ENCODE results near the gene PRSS50.
A peak's percentile ranks its signal among the peaks of the same experiment; 100 is the strongest.

PRSS50 gene

DNA sequence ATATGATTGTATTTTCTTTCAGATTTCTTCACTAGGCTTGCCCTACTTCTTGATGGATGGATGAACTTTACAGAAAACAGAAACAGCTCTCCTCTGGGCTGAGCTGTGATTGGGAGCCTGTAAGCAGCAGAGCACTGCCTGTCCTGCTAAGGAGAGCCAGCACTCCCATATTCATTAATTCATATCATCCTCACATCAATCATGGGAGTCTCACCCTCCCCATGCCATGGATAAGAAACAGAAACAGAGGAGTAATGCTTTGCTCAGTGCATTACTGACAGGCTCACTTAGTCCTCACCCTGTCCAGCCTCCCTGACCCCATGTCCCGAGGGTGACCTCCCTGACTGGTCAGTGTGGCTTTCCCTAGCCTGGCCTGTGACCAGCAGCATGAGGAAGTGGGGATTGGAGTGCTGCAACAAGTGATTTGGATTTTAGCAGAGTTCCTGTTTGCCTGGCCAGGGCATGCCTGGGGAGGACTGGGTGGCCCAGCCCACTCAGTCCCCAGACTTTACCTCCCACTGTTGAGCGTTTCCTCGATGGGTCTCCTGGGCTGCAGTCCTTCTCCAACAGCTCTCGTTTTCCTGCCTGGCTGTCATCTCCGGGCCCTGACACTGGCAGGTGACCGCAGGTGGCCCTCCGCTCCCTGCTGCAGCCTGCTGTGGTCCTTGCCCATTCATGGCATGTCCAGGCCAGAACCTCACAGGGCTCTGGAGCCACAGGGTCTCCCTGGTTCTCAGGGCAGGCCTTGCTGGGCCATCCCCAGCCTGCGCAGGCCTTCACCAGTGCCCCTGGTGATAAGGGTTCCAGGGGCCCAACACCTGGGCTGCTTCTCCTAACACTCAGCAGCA, 17.8 kb downstream of the PRSS50 start:
- in situ Hi-C loops (cut with MboI; ENCODE audit: low pct_unique_long_range_greater_than_20kb, low sequenced_read_pairs), result loop anchor here (25.0 kb wide), 1 partner anchor 662 kb away; no protein-coding TSS in a partner anchor
- no peak for DNase-seq

GRCh38 chr3:46695962-46696894, 21.4 kb downstream of the PRSS50 start:
- in situ Hi-C loops (cut with MboI; ENCODE audit: low pct_unique_long_range_greater_than_20kb, low sequenced_read_pairs), result no loop called here
- DNase-seq, result no peak

GRCh38 chr3:46695177-46695961, 22.3 kb downstream of the PRSS50 start:
- peak; percentile 88 for DNase-seq

DNA sequence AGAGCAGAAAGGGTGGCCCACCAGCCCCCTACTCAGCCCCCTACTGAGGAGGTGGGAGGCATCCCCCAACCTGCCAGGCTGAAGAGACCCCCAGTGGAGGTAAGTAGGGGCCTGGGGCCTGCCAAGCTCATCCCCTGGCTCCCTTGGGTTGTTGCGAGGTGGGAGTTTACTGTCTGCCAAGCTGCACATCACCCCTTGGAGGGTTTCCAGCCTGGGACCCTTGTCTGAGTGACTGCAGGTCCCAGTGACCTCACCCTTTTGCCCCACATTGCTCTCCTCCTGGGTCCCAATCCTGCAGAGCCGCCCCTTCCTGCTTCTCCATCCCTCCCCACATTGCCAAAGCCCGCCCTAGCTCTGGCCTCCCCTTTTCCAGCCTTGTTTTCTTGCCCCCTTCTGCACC, 23.1 kb downstream of the PRSS50 start:
- DNase-seq, result no peak
- in situ Hi-C loops (cut with MboI; ENCODE audit: low pct_unique_long_range_greater_than_20kb, low sequenced_read_pairs), result no loop called here

More at GRCh38 chr3:46695177-46695961, 22.3 kb downstream of the PRSS50 start:
- in situ Hi-C loops (cut with MboI; ENCODE audit: low pct_unique_long_range_greater_than_20kb, low sequenced_read_pairs), result no loop called here

DNA sequence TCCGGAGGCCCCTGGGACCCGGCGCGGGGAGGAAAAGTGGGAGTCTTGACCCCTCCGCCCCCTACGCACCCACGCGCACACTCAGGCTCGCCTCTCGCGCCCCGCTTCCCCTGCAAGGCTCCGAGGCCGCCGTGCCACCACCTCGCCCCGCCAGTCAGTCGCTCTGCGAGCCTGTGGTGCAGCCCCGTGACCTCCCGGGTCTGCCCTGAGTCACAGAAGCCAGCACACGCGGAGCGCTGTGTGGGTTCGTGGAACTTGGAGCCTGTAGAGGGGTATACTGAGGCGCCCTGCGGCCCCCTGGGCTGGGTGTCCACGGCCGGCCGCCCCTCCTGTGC, 23.8 kb downstream of the PRSS50 start:
- peak; percentile 37 for DNase-seq
- in situ Hi-C loops (cut with MboI; ENCODE audit: low pct_unique_long_range_greater_than_20kb, low sequenced_read_pairs), result no loop called here

DNA sequence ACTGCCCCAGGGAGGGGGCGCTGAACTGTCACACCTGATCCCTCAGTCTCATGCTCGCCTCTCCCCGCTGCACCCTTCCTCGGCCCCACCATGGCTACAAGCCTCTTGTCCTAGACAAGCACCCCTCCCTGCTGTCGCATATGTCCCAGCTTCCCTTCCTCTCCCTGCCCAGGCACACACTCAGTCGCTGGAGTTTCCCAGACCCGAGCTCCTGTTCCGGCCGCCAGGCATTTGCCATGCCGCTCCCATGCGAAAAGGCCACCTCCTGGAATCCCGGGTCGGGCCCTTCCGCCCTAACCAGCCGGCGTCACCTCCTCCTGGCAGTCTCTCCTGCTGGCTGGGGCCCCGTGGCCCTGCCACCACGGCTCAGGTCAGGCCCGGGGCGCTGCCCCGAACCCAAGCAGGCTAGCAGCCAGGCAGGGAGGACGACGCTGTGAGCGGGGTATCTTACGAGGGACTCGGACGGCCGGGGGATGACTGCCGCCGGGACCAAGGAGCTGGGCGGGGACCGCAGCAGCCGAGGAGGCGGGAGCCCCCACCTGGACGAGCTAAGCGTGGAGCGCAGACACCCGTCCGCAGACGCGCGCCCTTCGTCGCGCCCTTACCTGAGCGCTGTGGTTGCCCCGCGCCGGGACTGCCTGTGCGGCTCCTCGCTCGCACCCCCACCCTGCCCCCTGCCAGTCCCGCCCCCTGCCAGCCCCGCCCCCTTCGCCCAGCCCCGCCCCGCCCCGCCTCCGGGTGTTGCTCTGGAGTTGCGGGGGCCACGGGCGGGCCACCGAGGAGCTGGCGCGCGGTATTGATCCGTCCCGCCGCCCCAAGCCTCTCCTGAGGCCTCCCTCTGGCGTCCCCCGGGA, 24.4 kb downstream of the PRSS50 start, which contains the start of gene ALS2CL:
ALS2CL (minus strand) TSS at position 642 of the 854 bp plus-strand sequence. CDS start 4,239 bp downstream, outside the sequence.
- peak; percentile 58 for DNase-seq
- in situ Hi-C loops (cut with MboI; ENCODE audit: low pct_unique_long_range_greater_than_20kb, low sequenced_read_pairs), result no loop called here

GRCh38 chr3:46692566-46692990, 25.1 kb downstream of the PRSS50 start:
- in situ Hi-C loops (cut with MboI; ENCODE audit: low pct_unique_long_range_greater_than_20kb, low sequenced_read_pairs), result no loop called here
- no peak for DNase-seq

DNA sequence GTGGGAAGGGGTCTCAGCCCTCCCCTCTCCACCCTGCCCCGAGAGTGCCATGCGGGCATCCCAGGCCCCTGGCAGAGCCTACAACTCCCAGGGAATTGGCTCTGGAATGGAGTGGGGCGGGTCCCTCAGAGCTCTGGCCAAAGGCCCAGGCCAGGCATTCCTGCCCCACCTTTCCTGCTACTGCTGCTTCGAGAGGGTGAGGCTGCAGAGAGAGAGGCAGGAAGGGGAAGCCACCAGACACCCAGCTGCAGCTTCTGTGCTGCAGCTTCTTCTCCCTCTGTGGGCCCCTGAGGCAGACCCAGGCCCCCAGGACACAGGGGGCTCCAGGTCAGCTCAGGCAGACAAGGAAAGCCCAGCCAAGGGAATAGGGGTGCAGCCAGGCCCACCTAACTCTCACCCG, 26.9 kb downstream of the PRSS50 start:
- in situ Hi-C loops (cut with MboI; ENCODE audit: low pct_unique_long_range_greater_than_20kb, low sequenced_read_pairs), result no loop called here
- no peak for DNase-seq

DNA sequence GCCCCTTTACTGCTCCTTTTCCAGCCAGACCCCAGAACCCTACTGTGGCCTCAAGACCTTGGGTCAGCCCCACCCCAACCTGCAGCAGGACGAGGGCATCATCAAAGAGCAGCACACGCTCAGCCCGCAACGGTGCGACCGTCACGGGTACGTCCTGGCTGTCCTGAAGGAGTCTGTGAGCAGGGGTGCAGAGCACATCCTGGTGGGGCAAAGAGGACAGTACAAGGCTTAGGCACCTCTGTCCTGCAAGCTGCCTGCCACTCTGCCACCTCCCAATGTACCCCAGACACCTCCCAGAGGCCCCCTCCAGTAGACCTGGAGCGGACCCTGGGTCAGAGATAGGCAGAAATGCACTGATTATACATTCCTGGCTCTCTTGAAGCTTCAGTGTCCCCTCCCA, 32.2 kb downstream of the PRSS50 start:
- no peak for DNase-seq
- in situ Hi-C loops (cut with MboI; ENCODE audit: low pct_unique_long_range_greater_than_20kb, low sequenced_read_pairs), result no loop called here

DNA sequence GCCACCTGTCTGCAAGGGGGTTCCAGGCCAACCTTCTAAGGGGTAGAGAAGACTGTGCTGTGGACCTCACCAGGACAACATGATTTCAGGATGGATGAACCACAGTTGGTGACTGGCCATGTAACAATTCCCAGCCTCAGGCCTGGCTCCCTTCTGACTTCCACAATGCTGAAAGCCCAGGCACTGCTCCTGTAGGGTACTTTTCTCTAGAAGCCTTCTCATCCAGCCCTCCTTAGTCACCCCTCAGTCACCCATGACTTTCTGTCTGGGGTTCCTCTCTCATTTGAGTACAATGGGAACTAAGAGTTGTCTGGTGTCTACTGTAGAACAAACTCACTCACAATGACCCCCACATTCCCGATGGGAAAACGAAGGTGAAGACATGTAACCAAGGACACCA, 32.8 kb downstream of the PRSS50 start:
- DNase-seq, result no peak
- in situ Hi-C loops (cut with MboI; ENCODE audit: low pct_unique_long_range_greater_than_20kb, low sequenced_read_pairs), result no loop called here

DNA sequence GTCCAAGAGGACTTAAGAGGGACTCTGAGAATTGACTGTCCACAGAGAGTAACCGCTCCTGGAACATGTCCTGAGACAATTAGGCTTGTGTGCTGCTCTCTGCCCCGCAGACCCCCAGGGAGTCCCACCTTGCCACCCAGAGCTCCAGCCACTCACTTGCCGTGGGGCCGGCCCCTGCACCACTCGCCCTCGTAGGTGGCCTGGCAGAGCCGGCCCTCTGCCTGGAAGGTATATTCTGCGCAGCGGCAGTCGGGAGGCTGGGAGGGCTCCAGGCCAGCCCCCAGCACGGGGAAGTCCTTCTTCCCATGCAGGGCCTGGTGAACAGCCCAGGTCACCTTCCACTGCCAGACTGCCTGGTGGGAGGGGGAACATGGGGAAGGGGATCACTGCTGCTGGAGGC, 34.7 kb downstream of the PRSS50 start:
- no peak for DNase-seq
- in situ Hi-C loops (cut with MboI; ENCODE audit: low pct_unique_long_range_greater_than_20kb, low sequenced_read_pairs), result no loop called here

DNA sequence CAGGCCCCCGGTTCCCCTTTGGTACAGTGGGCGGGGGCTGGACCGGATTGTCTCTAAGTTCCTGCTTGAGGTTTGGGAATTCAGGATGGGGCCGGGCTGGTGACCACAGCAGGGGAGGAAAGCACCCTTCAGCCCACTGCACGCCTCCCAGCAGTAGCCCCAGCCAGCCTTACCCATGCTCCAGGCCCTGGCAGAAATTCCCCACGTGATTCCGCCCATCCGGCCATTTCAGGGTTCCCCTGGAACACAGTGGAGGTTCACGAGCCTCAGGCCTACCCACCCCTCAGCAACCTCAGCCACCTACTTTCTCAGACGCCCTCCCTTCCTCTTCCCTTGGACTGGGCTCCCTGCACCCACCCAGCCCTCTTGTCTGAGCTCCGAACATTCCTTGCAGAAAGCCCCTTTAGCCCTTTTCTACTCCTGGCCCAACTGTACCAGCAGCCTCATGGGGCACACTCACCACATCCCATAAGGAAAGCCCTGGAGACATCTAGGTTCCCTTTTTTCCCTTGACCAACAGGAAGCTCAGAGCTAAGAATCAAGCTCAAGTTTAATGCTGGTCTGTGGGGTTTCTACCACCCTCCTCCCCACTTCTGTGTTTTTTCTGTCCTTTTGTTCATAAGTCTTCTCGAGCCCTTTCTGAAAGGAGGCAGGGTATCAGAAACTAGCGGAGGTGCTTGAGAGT, 35.7 kb downstream of the PRSS50 start:
- DNase-seq, result peak; percentile 35
- in situ Hi-C loops (cut with MboI; ENCODE audit: low pct_unique_long_range_greater_than_20kb, low sequenced_read_pairs), result no loop called here

- DNase-seq, result no peak
- in situ Hi-C loops (cut with MboI; ENCODE audit: low pct_unique_long_range_greater_than_20kb, low sequenced_read_pairs), result no loop called here
These were observed 36.3 kb downstream of the PRSS50 start for GRCh38 chr3:46681387-46681786.

GRCh38 chr3:46680298-46680826, 37.3 kb downstream of the PRSS50 start:
- in situ Hi-C loops (cut with MboI; ENCODE audit: low pct_unique_long_range_greater_than_20kb, low sequenced_read_pairs), result no loop called here
- no peak for DNase-seq

DNA sequence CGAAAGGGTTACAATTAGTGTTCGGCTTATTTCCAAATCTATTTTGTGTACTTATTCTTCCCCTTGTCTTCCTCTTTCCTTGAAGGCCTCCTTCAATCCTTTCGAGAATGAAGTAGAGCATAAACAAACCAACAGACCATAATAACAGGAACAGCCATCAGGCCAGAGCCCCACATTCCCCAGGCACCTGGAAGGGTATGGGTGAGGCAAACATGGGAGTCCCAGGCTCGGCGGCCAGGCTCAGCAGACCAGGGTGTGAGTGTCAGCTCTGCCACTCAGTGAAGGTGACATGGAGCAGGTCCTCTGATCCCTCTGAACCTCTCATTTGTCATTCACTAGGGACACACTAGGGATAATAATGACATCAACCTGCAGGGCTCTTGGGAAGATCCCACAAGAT, 38.0 kb downstream of the PRSS50 start:
- DNase-seq, result no peak
- in situ Hi-C loops (cut with MboI; ENCODE audit: low pct_unique_long_range_greater_than_20kb, low sequenced_read_pairs), result no loop called here

DNA sequence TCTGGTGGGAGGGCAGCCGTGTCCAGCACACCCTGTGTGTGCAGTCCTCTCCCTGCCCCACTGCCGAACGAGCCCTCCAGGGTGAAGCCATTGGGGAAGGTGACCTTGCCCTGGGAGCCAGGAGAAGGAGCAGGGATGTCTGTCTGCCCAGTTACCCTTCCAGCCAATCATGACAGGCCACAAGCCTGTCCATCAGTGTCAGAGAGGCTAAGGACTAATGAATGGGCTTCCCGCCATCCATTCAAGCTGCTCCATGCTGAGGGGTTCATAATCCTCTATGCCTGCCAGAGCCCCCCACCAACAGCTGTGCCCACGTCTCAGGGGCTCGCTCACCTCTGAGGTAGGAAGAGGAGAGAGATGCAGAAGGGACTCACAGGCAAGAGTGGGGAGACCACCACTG, 39.4 kb downstream of the PRSS50 start:
- in situ Hi-C loops (cut with MboI; ENCODE audit: low pct_unique_long_range_greater_than_20kb, low sequenced_read_pairs), result no loop called here
- DNase-seq, result no peak

- in situ Hi-C loops (cut with MboI; ENCODE audit: low pct_unique_long_range_greater_than_20kb, low sequenced_read_pairs), result no loop called here
These were observed 40.3 kb downstream of the PRSS50 start for GRCh38 chr3:46677411-46677726.

More at GRCh38 chr3:46677411-46677726, 40.3 kb downstream of the PRSS50 start:
- no peak for DNase-seq

Measured in KBM-7 (cell line).